Trophoblast cell (in vitro differentiated cells and primary cell): ENCODE measurements around the gene FOXC1.

Experiments used
- DNase-seq, 2 donors: peaks; one replicate each; pipeline ENCODE4 v3.0.0-alpha.2; 2016
- H2AFZ ChIP-seq: 2 replicates; pipeline ENCODE4 v1.6.1; 2013; ENCODE audit warnings: low read length, moderate library complexity, mild to moderate bottlenecking; ENCODE audit not compliant: insufficient read depth, poor library complexity
- H2AK5ac ChIP-seq: 2 replicates; pipeline ENCODE4 v1.6.1; 2013; ENCODE audit warnings: mild to moderate bottlenecking, low read length
- H2BK120ac ChIP-seq: 2 replicates; pipeline ENCODE4 v1.6.1; 2013; ENCODE audit warnings: low read length, mild to moderate bottlenecking, moderate library complexity; ENCODE audit not compliant: insufficient read depth, poor library complexity
- H2BK12ac ChIP-seq: 2 replicates; pipeline ENCODE4 v1.6.1; 2013; ENCODE audit warnings: mild to moderate bottlenecking, low read length, moderate library complexity
- H2BK5ac ChIP-seq: 2 replicates; pipeline ENCODE4 v1.6.1; 2013; ENCODE audit warnings: low read length, low read depth, moderate library complexity, mild to moderate bottlenecking; ENCODE audit not compliant: poor library complexity
- H3K14ac ChIP-seq: 2 replicates; pipeline ENCODE4 v1.6.1; 2013; ENCODE audit warnings: mild to moderate bottlenecking, low read length
- H3K18ac ChIP-seq: 2 replicates; pipeline ENCODE4 v1.6.1; 2013; ENCODE audit warnings: mild to moderate bottlenecking, low read length
- H3K23ac ChIP-seq: 2 replicates; pipeline ENCODE4 v1.6.1; 2013; ENCODE audit warnings: low read length
- H3K27ac ChIP-seq: 2 replicates; pipeline ENCODE4 v1.5.1; 2013; ENCODE audit warnings: low read depth, mild to moderate bottlenecking, inconsistent platforms, low read length, moderate library complexity
- H3K27me3 ChIP-seq: 2 replicates; pipeline ENCODE4 v1.6.1; 2013; ENCODE audit warnings: inconsistent platforms, mild to moderate bottlenecking, low read length, moderate library complexity; ENCODE audit not compliant: insufficient read depth
- H3K36me3 ChIP-seq, 2 experiments: 1 replicate in 1 of 2; 2 replicates in 1 of 2; pipeline ENCODE4 v1.6.1; 2013; ENCODE audit warnings: low read length in 2 of 2, mild to moderate bottlenecking in 2 of 2, moderate library complexity in 1 of 2; ENCODE audit not compliant: insufficient read depth in 2 of 2, control insufficient read depth in 1 of 2
- H3K4ac ChIP-seq: 2 replicates; pipeline ENCODE4 v1.6.1; 2013; ENCODE audit warnings: low read depth, mild to moderate bottlenecking, low read length, moderate library complexity
- H3K4me1 ChIP-seq, 2 experiments: 1 replicate in 1 of 2; 2 replicates in 1 of 2; pipeline ENCODE4 v1.6.1; 2013; ENCODE audit warnings: low read length in 2 of 2, mild to moderate bottlenecking in 2 of 2, moderate library complexity in 1 of 2; ENCODE audit not compliant: insufficient read depth in 2 of 2, control insufficient read depth in 1 of 2
- H3K4me2 ChIP-seq: 2 replicates; pipeline ENCODE4 v1.6.1; 2013; ENCODE audit warnings: inconsistent platforms, mild to moderate bottlenecking, low read length, moderate library complexity
- H3K4me3 ChIP-seq: 2 replicates; pipeline ENCODE4 v1.5.1; 2013; ENCODE audit warnings: mild to moderate bottlenecking, low read depth, low read length, inconsistent platforms
- H3K79me1 ChIP-seq: one replicate; pipeline ENCODE4 v1.6.1; 2013; ENCODE audit warnings: low read length
- H3K79me2 ChIP-seq: 2 replicates; pipeline ENCODE4 v1.6.1; 2013; ENCODE audit warnings: low read length, mild to moderate bottlenecking; ENCODE audit not compliant: control insufficient read depth, insufficient read depth, poor library complexity
- H3K9ac ChIP-seq: 2 replicates; pipeline ENCODE4 v1.6.1; 2013; ENCODE audit warnings: mild to moderate bottlenecking, low read length
- H3K9me3 ChIP-seq: 2 replicates; pipeline ENCODE4 v1.6.1; 2013; ENCODE audit warnings: low read depth, mild to moderate bottlenecking, control low read depth, inconsistent platforms, low read length; ENCODE audit not compliant: insufficient read depth
- H4K12ac ChIP-seq: 2 replicates; pipeline ENCODE4 v1.6.1; 2013; ENCODE audit warnings: low read depth, mild to moderate bottlenecking, low read length, moderate library complexity
- H4K8ac ChIP-seq: 2 replicates; pipeline ENCODE4 v1.6.1; 2013; ENCODE audit warnings: low read depth, mild to moderate bottlenecking, low read length, moderate library complexity
- H4K91ac ChIP-seq: one replicate; pipeline ENCODE4 v1.6.1; 2013; ENCODE audit warnings: low read depth, mild to moderate bottlenecking, low read length, moderate library complexity
- whole genome bisulfite sequencing: extraction: QIAGEN DNeasy Blood & Tissue Kit; methylation state at CpG from one replicate; pipeline ENCODE4 v1.1.7; 2013; ENCODE audit warnings: missing lambda C conversion rate; ENCODE audit not compliant: insufficient read length, insufficient coverage; ENCODE audit errors: extremely low coverage; 5-methylcytosine and 5-hydroxymethylcytosine counted together

FOXC1 gene

DNA sequence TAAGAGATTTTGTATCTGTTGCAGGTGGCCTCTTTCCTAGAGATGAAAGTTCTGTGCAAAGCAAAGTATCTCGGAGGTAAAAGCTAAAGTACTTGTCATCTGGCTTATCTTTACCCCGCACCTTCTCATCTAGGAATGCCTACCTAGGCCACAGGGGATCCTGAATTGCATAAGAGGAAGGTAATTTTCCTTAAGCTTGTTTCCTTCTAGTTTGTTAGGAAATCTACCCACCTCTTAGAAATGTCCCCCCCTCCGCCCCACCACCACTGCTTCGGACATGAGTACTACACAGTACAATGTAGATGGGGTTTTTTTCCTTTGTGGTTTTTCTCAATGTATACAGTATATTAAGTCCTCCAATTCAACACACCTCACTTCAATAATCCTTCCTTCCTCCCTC is 21.5 kb downstream of the FOXC1 start:
- DNase-seq: peak; percentile 80 to 95
- Histone ChIP-seq H3K9ac (no peak overlapping the region), H3K79me2 (no peaks in the 10 kb centered on the region), H3K27me3 (peaks cover 20% of the 10 kb centered on the region), H4K8ac (no peak overlapping the region), H2BK120ac (no peak overlapping the region), H3K36me3 (no peaks in the 10 kb centered on the region), H3K27ac (no peak overlapping the region), H4K12ac (no peak overlapping the region), H2BK5ac (no peak overlapping the region), H3K14ac (no peak overlapping the region), H3K4me3 (no peak overlapping the region), H3K9me3 (peaks cover 5% of the 10 kb centered on the region), H3K18ac (no peak overlapping the region), H4K91ac (no peak overlapping the region), H3K4ac (no peak overlapping the region), H3K23ac (no peak overlapping the region), H3K79me1 (no peaks in the 10 kb centered on the region), H3K4me1 (peaks cover 0 to 2% of the 10 kb centered on the region in 2 experiments), H2BK12ac (no peak overlapping the region), H3K4me2 (no peak overlapping the region), H2AFZ (no peak overlapping the region), H2AK5ac (no peak overlapping the region)
- WGBS: no CpG with 5 or more reads among the region's 4 CpGs

DNA sequence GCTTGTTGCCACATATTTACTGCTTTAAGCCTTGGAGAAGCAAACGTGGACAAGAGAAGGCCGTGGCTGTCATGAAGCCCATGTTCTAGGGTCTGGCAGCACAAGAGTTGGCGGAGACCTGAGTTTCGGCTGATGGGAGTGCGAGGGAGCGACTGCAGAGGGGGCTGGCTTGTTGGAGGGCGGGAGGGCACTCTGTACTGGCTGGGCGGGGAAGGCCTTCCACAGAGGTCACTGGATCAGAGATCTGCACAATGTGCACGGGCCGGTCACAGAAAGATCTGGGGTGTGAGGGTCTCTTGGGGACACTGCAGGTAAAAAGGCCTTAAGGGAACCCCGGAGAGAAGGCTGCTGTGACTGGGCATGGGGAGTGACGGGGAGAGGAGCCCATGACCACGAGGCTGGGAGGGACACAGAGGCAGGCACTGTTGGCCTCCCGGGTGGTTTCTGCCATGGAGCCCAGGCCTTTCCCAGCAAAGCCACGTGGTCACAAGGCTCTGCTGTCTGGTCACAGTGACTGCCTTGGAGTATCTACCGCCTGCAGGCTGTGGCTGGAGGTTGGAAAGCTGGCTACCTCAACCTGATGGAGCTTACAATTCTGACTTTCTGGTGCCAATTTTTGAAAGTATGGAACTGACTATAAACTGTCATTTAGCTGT is 23.8 kb downstream of the FOXC1 start:
- no peak overlapping the region for H3K14ac ChIP-seq
- no peak overlapping the region for H3K27ac ChIP-seq
- no peak overlapping the region for H4K12ac ChIP-seq
- WGBS: no CpG with 5 or more reads among the region's 16 CpGs
- peaks cover 6% of the 10 kb centered on the region for H3K27me3 ChIP-seq
- peaks cover 9% of the 10 kb centered on the region for H3K9me3 ChIP-seq
- no peak overlapping the region for H3K23ac ChIP-seq
- no peaks in the 10 kb centered on the region for H3K79me1 ChIP-seq
- DNase-seq: no peak
- H2BK120ac ChIP-seq: no peak overlapping the region
- H3K36me3 ChIP-seq: no peaks in the 10 kb centered on the region
- H3K4me2 ChIP-seq: no peak overlapping the region
- no peaks in the 10 kb centered on the region for H3K79me2 ChIP-seq
- no peak overlapping the region for H2AFZ ChIP-seq
- H2AK5ac ChIP-seq: no peak overlapping the region
- H2BK12ac ChIP-seq: no peak overlapping the region
- peaks cover 0 to 9% of the 10 kb centered on the region in 2 experiments for H3K4me1 ChIP-seq
- H3K4ac ChIP-seq: no peak overlapping the region
- no peak overlapping the region for H3K4me3 ChIP-seq
- H3K18ac ChIP-seq: no peak overlapping the region
- no peak overlapping the region for H4K91ac ChIP-seq
- no peak overlapping the region for H3K9ac ChIP-seq
- no peak overlapping the region for H4K8ac ChIP-seq
- no peak overlapping the region for H2BK5ac ChIP-seq

DNA sequence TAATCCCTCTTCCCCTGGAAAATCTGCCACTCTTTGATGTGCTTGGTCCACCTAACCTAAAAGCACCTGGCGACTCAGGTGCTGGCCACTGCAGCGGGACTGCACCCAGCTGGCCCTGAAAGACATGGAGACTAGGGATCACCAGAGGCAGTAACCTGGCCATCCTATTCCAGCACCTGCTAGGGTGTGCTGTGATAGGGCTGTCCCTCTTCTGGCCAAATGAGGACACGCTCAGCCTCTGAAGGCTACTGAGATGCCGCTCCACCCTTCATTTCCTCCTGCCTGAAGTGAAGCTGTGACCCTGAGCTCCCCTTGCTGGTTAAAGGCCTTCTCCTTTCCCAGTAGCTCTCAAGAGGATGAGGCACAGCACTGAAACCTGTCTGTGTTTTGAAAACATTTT is 24.4 kb downstream of the FOXC1 start:
- Histone ChIP-seq H2BK5ac (no peak overlapping the region), H4K91ac (no peak overlapping the region), H3K23ac (no peak overlapping the region), H3K4me3 (no peak overlapping the region), H3K4me2 (no peak overlapping the region), H3K27ac (no peak overlapping the region), H3K79me2 (no peaks in the 10 kb centered on the region), H3K9ac (no peak overlapping the region), H3K4me1 (peaks cover 0 to 9% of the 10 kb centered on the region in 2 experiments), H4K12ac (no peak overlapping the region), H2BK120ac (no peak overlapping the region), H3K36me3 (no peaks in the 10 kb centered on the region), H3K4ac (no peak overlapping the region), H3K9me3 (peaks cover 9% of the 10 kb centered on the region), H3K79me1 (no peaks in the 10 kb centered on the region), H3K18ac (no peak overlapping the region), H2BK12ac (no peak overlapping the region), H2AK5ac (no peak overlapping the region), H3K14ac (no peak overlapping the region), H3K27me3 (peaks cover 5% of the 10 kb centered on the region), H2AFZ (no peak overlapping the region), H4K8ac (no peak overlapping the region)
- no peak for DNase-seq
- no CpG with 5 or more reads among the region's 4 CpGs for whole genome bisulfite sequencing

DNA sequence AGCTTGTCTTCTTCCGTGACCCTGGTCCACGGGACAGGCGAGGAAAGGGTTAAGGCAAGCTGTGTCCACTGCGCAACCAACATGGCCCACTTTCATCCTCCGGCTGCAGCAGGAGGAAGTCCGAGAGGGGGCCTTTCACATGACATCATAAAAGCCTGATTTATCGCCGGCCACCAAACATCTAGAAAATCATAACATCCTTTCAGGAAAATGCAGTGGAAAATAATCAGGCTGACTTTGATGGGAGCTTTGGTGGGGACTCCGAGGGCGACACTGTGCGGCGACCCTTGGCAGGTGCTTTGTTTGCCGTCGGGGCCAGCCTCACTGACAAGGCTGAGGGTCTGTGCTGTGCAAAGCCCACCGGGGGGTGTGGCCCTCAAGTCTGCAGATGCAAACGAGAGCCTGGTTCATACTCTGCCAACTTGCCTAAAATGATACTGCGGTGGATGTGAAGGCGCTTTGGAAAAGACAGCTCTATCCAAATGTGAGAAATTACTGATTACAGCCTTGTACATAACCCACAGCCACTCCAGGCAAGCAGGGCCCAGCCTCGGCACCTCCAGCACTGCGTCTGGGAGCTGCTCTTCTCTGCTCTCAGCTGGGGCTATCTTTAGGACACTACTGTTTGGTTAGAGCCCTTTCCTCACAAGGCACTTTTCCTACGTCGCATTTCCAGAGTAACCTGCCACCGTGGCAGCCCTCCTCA is 25.7 kb downstream of the FOXC1 start:
- Histone ChIP-seq H3K9ac (no peak overlapping the region), H3K79me1 (no peaks in the 10 kb centered on the region), H3K27ac (no peak overlapping the region), H2AK5ac (no peak overlapping the region), H4K8ac (no peak overlapping the region), H3K4me3 (no peak overlapping the region), H3K18ac (no peak overlapping the region), H2BK120ac (no peak overlapping the region), H3K36me3 (no peaks in the 10 kb centered on the region), H3K27me3 (peaks cover 2% of the 10 kb centered on the region), H4K91ac (no peak overlapping the region), H3K4me1 (peaks cover 0 to 7% of the 10 kb centered on the region in 2 experiments), H2AFZ (no peak overlapping the region), H2BK5ac (no peak overlapping the region), H3K23ac (no peak overlapping the region), H3K14ac (no peak overlapping the region), H3K79me2 (no peaks in the 10 kb centered on the region), H3K4me2 (no peak overlapping the region), H3K4ac (no peak overlapping the region), H4K12ac (no peak overlapping the region), H3K9me3 (peaks cover 4% of the 10 kb centered on the region), H2BK12ac (no peak overlapping the region)
- WGBS: no CpG with 5 or more reads among the region's 23 CpGs
- DNase-seq: no peak
